Right lobe of liver (tissue), 6 donors: ENCODE results near the gene SZRD1. TPM values are rescaled to one million over a fixed set of nuclear protein-coding genes. Genes with fewer than 3 reads are reported as not detected.

ENCODE experiments used
- ATAC-seq, 4 donors: fragments of 200-7000 bp; cut with Tn5 transposase; one replicate each; pipeline ENCODE4 v1.9.1; 2020; ENCODE audit warnings: mild to moderate bottlenecking in 4 of 4, moderate library complexity in 4 of 4
- DNase-seq, 3 donors: peaks; one replicate each; pipeline ENCODE4 v3.0.0-alpha.2; 2020
- H3K27ac ChIP-seq, 3 donors: fragments of 200-600 bp; one replicate each; pipeline ENCODE4 v1.8.0; 2022
- H3K27me3 ChIP-seq, 2 donors: fragments of 200-600 bp; one replicate each; pipeline ENCODE4 v1.8.0; 2022
- H3K36me3 ChIP-seq, 4 donors: fragments of 200-600 bp; sonication (generic) in 1 of 4; one replicate each; pipeline versions ENCODE4 v1.5.1 to v1.8.0; 2017 to 2022; ENCODE audit warnings: control low read depth in 1 of 4
- H3K4me1 ChIP-seq, 4 donors: fragments of 200-600 bp; sonication (generic) in 1 of 4; one replicate each; pipeline versions ENCODE4 v1.5.1 to v1.8.0; 2017 to 2022; ENCODE audit warnings: control low read depth in 1 of 4
- H3K4me3 ChIP-seq, 3 donors: fragments of 200-600 bp; one replicate each; pipeline ENCODE4 v1.8.0; 2022
- H3K9me3 ChIP-seq, 4 donors: fragments of 200-600 bp; sonication (generic) in 1 of 4; one replicate each; pipeline versions ENCODE4 v1.5.1 to v1.8.0; 2017 to 2022; ENCODE audit warnings: control low read depth in 1 of 4
- CTCF ChIP-seq, 4 donors: fragments of 200-600 bp in 3 of 4; fragments of 450-650 bp in 1 of 4; IDR thresholded peaks; one replicate each; pipeline versions ENCODE4 v1.5.1 to v1.8.0; 2016 to 2022; ENCODE audit warnings: antibody characterized with exemption in 4 of 4, mild to moderate bottlenecking in 2 of 4
- POLR2A ChIP-seq: fragments of 450-650 bp; IDR thresholded peaks from one replicate; pipeline ENCODE4 v1.6.1; 2017; ENCODE audit warnings: antibody characterized with exemption, mild to moderate bottlenecking
- WGBS: methylation state at CpG from one replicate; pipeline ENCODE4 v1.1.6; 2018; ENCODE audit warnings: low coverage, low lambda C conversion rate; ENCODE audit not compliant: insufficient coverage; ENCODE audit errors: missing lambda C conversion rate; 5-methylcytosine and 5-hydroxymethylcytosine counted together
- intact Hi-C, 2 donors: fragments of 100-400 bp; cut with DNase I; formaldehyde crosslinking; loops; one replicate each; pipeline versions ENCODE4 v1.11.2 to v1.14.1; 2022
- total RNA-seq, 6 experiments: library from RNA; depleted of rRNA in 2 of 6; stranded (reverse); fragments of >200 nt in 2 of 6; fragmentation: NEBNext Ultra II Directional in 3 of 6; extraction: Animal tissue kit (Norgen Biotek cat#: 25700) in 3 of 6; gene quantifications; one replicate each; pipeline versions ENCODE4 v1.1.0 to v1.2.4, GENCODE V29; 2016 to 2023
- donor health status: DM: no; HTN: yes; CAD: no.
- donor health status: DM: no; HTN: no; CAD: no.
- donor health status: DM: no; HTN: no; CAD: no.
- donor health status: DM: no; HTN: yes; CAD: no.
- donor health status: DM: no; HTN: yes; CAD: no.

The SZRD1 gene
- total RNA-seq, 6 experiments from 2014 or later: 41.4 to 57.8 (median 47.5) TPM

- WGBS: 88% methylated on average over 8 of the region's 9 CpGs
- no peaks in the 10 kb centered on the region for H3K9me3 ChIP-seq
- DNase-seq (no peak), ATAC-seq (no peak)
- no peaks in the 10 kb centered on the region for H3K27me3 ChIP-seq
- intact Hi-C loops: no loop called here
- TF ChIP-seq POLR2A (no peak), CTCF (IDR thresholded peaks at IDR 0.05) (no peak)
- no peak overlapping the region for H3K27ac ChIP-seq
- H3K4me1 ChIP-seq: no peaks in the 10 kb centered on the region
- H3K36me3 ChIP-seq: peaks cover 0 to 62% (median 21%) of the 10 kb centered on the region in 4 donors
- no peak overlapping the region for H3K4me3 ChIP-seq
These were observed 80.6 kb downstream of the SZRD1 start for GRCh38 chr1:16447641-16448040.

Other genes starting within 250 kb of the SZRD1 start
- 10 to 100 TPM in 4 of 6 experiments, 1 to 10 TPM in 2; 6.0 to 14.7 (median 10.8) TPM for gene EPHA2, start 211.2 kb upstream of the SZRD1 start, total RNA-seq
- 1 to 10 TPM in 4 of 6 experiments, under 1 TPM in 2; 0.31 to 2.8 (median 1.5) TPM for gene ARHGEF19, start 154.6 kb upstream of the SZRD1 start, total RNA-seq
- gene CPLANE2, start 130.1 kb upstream of the SZRD1 start, total RNA-seq: 1 to 10 TPM; 2.2 to 4.4 (median 3.1) TPM
- 10 to 100 TPM in 3 of 6 experiments, 1 to 10 TPM in 3; 7.9 to 14.1 (median 10.2) TPM for gene FBXO42, start 14.8 kb upstream of the SZRD1 start, total RNA-seq
- 1 to 10 TPM in 2 of 6 experiments, not detected in 4; 1.6 to 1.8 TPM for gene SPATA21, start 70.2 kb downstream of the SZRD1 start, total RNA-seq
- 10 to 100 TPM; 13.9 to 28.3 (median 24.2) TPM for gene NECAP2, start 73.5 kb downstream of the SZRD1 start, total RNA-seq
- 1,000 to 10,000 TPM in 3 of 6 experiments, 100 to 1,000 TPM in 1, under 1 TPM in 2; under 0.01 to 3,377 (median 977) TPM for gene RNU1-1, start 147.0 kb downstream of the SZRD1 start, total RNA-seq
- gene NBPF1, start 246.3 kb downstream of the SZRD1 start, total RNA-seq: 10 to 100 TPM; 22.7 to 30.7 (median 24.1) TPM